Hypothalamus (tissue), 51 donors: ENCODE data around the gene TRMT11.
A peak's percentile ranks its signal among the peaks of the same experiment; 100 is the strongest.

ENCODE experiments used
- DNase-seq, 51 donors: peaks; one replicate each; lab custom pipeline; 2025; lab: John Stamatoyannopoulos, UW

Gene TRMT11

DNA sequence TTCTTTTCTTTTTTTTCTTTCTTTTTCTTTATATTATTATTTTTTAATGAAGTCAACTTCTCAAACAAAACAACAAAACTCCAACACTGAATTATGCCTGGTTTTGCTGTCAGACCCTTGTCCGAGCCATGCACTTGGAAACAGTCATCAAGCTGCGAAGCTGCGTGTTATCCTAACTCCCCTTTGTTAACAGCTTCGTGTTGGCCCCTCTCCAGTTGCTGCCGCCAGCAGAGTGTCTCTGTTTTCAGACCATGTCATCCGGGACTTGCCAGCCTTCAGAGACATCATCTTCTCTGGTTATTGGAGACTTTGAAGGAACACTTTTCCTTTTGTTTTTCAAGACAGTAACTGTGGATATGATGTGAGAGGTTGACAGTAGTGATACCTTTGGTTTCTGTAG, 83.1 kb downstream of the TRMT11 start:
- peak in 16 of 51 donors; percentile 2 to 23 (median 3) for DNase-seq

DNA sequence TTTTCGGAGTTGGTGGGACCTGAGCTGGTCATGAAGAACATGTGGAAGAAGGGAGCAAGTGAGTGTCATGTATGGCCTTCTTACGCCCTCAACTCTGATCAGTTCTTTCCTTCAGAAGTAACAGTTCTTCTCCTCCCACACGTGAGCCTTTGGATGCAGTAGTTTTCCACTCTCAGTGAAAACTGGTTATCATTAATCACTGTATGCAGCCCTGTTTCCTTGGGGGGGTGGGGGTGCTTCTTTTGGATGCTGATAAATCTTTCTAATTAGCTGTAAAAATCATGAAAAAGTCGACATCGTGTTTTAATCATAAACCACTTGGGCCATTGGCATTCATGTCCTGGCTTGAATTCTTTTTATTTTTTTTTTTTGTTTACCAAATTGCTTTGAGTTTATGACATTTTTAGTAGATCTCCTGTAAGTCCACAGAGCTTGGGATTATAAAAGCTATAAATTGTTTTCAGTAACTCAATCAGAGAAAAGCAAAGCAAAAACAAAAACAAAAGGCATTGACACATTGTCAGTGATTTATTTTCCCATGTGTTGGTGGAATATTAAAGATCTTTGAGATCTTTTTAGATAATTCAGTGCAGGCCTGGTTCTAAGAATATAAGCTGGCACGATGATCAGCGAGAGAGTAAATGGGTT, 84.8 kb downstream of the TRMT11 start:
- DNase-seq, result no peak

- no peak for DNase-seq
Measured at GRCh38 chr6:126072172-126072571, 85.8 kb downstream of the TRMT11 start.

DNA sequence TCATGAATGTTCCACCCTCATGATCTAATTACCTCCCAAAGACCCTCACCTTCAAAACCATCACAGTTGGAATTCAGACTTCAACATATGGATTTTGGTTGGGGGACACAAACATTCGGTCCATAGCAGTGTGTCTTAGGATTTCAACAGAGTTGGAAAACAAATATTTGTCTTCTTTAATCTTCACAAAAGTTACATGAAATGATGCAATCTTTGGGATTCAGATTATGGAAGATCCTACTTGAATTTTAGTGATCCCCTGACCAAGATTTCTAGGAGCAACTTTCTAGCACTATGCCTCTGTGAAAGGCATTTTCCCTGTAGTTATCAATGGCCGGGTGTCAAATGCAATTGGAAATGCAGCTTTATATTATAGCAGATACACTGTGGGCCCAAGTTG, 86.5 kb downstream of the TRMT11 start:
- DNase-seq, result no peak

GRCh38 chr6:126075335-126076071, 89.2 kb downstream of the TRMT11 start:
- DNase-seq, result no peak

DNA sequence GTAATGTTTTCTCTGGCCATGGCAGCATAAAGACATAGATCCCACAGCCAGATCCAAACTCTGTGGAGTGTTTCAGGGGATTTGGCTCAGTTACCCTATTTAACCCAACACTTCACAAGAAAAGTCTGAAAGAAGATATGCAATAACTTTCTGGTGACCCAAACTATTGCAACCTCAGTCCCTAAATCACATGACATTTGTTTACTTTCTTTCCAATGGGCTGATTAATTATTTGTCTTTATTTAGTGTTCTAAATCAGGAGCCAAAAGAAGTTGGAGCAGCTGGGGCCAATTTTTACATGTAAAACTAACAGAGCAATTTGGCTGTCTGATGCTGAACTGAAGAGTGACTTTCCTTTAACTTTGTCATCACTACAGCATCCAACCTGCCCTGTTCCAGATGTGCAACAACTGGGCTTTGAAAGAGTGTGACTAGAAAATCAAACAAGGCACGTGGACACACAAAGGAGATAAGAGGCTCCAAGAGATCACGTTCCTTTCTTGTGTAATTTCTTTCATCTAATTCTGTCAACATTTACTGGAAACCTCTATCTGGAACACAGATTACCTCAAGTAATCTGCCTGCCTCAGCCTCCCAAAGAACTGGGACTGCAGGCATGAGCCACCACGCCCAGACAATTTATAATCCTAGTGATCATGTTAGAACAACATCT, 90.8 kb downstream of the TRMT11 start:
- DNase-seq, result no peak

GRCh38 chr6:126077810-126078776, 91.8 kb downstream of the TRMT11 start:
- no peak for DNase-seq

DNA sequence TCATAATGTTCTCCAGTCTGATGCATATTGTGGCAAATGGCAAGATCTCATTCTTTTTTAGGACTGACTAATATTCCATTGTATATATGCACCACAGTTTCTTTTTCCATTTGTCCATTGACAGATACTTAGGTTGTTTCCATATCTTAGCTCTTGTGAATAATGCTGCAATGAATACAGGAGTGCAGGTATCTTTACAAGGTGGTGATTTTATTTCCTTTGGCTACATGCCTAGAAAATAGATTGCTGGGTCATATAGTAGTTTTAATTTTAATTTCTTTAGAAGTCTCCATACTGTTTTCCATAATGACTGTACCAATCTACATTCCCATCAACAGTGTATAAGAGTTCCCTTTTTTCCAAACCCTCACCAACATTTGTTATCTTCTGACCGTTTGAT, 97.5 kb downstream of the TRMT11 start:
- no peak for DNase-seq

DNA sequence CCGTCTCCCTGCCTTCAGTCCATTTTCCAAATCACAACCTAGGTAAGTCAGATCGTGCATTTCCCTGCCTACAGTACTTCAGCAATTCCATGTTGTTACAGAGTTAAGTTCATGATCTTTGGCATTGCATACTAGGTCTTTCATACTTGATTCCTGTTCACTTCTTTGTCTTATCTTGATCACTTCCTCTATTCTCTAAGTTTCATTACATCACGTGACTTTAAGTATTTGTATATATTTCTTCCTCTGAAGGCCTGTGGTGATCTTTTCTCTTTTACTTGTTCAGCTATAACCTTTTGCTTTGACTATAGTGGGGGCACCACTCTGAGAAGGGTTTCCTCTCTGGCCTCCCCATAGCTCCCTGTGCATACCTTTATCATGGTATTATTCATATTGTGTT, 100.2 kb downstream of the TRMT11 start:
- DNase-seq, result no peak
